H1 (cell line): ENCODE data around the gene FBN1. TPM values are rescaled to one million over a fixed set of nuclear protein-coding genes. Genes with fewer than 3 reads are reported as not detected.
A peak's percentile ranks its signal among the peaks of the same experiment; 100 is the strongest.

ENCODE experiments used
- CTCF ChIA-PET: fragments of 300-600 bp; sonication (Branson Sonifier 250); formaldehyde crosslinking; loops from one replicate; lab custom pipeline; 2021; ENCODE audit not compliant: partially characterized antibody; lab: Charles Lee
- POLR2A ChIA-PET: fragments of 300-600 bp; sonication (Branson Sonifier 250); formaldehyde crosslinking; loops from one replicate; lab custom pipeline; 2021; ENCODE audit warnings: inconsistent platforms; ENCODE audit not compliant: partially characterized antibody; lab: Charles Lee
- DNase-seq, 2 experiments: peaks; one replicate each; pipeline versions ENCODE4 v3.0.0 to v3.0.0-alpha.2; 2010 to 2022; ENCODE audit warnings: low spot score in 2 of 2, low read depth in 1 of 2, mixed read lengths in 1 of 2
- FAIRE-seq: peaks from 2 replicates; lab custom pipeline; 2011; peaks lifted over from hg19 to GRCh38; lab: Jason Lieb, UNC
- H2AFZ ChIP-seq: 2 replicates; pipeline ENCODE4 v1.8.1; 2012; ENCODE audit warnings: low read length, inconsistent platforms
- H2AK5ac ChIP-seq: 2 replicates; pipeline ENCODE4 v1.6.1; 2013; ENCODE audit warnings: low read depth, low read length
- H2BK120ac ChIP-seq: replicated peaks from 2 replicates; pipeline ENCODE3; 2013; ENCODE audit warnings: low read depth, low read length, inconsistent platforms
- H2BK12ac ChIP-seq: 2 replicates; pipeline ENCODE4 v1.6.1; 2013; ENCODE audit warnings: low read depth, low read length
- H2BK15ac ChIP-seq: 2 replicates; pipeline ENCODE4 v1.6.1; 2013; ENCODE audit warnings: low read length
- H2BK20ac ChIP-seq: 2 replicates; pipeline ENCODE4 v1.6.1; 2013; ENCODE audit warnings: low read length
- H2BK5ac ChIP-seq: 2 replicates; pipeline ENCODE4 v1.6.1; 2013; ENCODE audit warnings: low read depth, low read length
- H3K14ac ChIP-seq: 2 replicates; pipeline ENCODE4 v1.6.1; 2013; ENCODE audit warnings: inconsistent platforms; ENCODE audit not compliant: insufficient read length
- H3K18ac ChIP-seq: 2 replicates; pipeline ENCODE4 v1.6.1; 2013; ENCODE audit warnings: low read length; ENCODE audit errors: extremely low read depth
- H3K23ac ChIP-seq: 2 replicates; pipeline ENCODE4 v1.6.1; 2013; ENCODE audit warnings: inconsistent platforms; ENCODE audit not compliant: insufficient read length
- H3K23me2 ChIP-seq: 2 replicates; pipeline ENCODE4 v1.6.1; 2013; ENCODE audit warnings: low read depth, low read length
- H3K27ac ChIP-seq: 2 replicates; pipeline ENCODE4 v1.6.1; 2011; ENCODE audit warnings: low read depth, low read length, inconsistent platforms
- H3K27me3 ChIP-seq, 4 experiments: replicated peaks in 1 of 4; 1 replicate in 1 of 4; 2 replicates in 3 of 4; pipeline versions ENCODE4 v1.6.1 to v1.8.1; 2011 to 2013; ENCODE audit warnings: low read length in 3 of 4, mild to moderate bottlenecking in 3 of 4, inconsistent platforms in 2 of 4, mixed read lengths in 2 of 4, moderate library complexity in 1 of 4; ENCODE audit not compliant: control insufficient read depth in 3 of 4, insufficient read depth in 3 of 4; ENCODE audit errors: extremely low read depth in 1 of 4
- H3K36me3 ChIP-seq, 4 experiments: 2 replicates each; pipeline versions ENCODE4 v1.6.1 to v1.8.1; 2011 to 2013; ENCODE audit warnings: mild to moderate bottlenecking in 4 of 4, low read length in 3 of 4, moderate library complexity in 2 of 4, control low read depth in 1 of 4, inconsistent platforms in 1 of 4; ENCODE audit not compliant: insufficient read depth in 4 of 4, control insufficient read depth in 2 of 4
- H3K4ac ChIP-seq: replicated peaks from 2 replicates; pipeline ENCODE3; 2013; ENCODE audit warnings: low read length, low read depth, mixed read lengths, inconsistent platforms; ENCODE audit not compliant: insufficient read length
- H3K4me1 ChIP-seq, 4 experiments: replicated peaks in 1 of 4; 1 replicate in 1 of 4; 2 replicates in 3 of 4; pipeline versions ENCODE4 v1.6.1 to v1.8.1; 2011 to 2013; ENCODE audit warnings: low read length in 3 of 4, inconsistent platforms in 2 of 4, mixed read lengths in 1 of 4; ENCODE audit not compliant: insufficient read depth in 4 of 4, control insufficient read depth in 3 of 4
- H3K4me2 ChIP-seq, 2 experiments: 2 replicates each; pipeline versions ENCODE4 v1.6.1 to v1.8.1; 2011 to 2013; ENCODE audit warnings: low read depth in 2 of 2, low read length in 2 of 2, control low read depth in 1 of 2, inconsistent platforms in 1 of 2, mild to moderate bottlenecking in 1 of 2; ENCODE audit not compliant: insufficient read depth in 1 of 2
- H3K4me3 ChIP-seq, 4 experiments: fragments of 200-600, 300-600 bp in 1 of 4; sonication (generic), shearing (Covaris generic), sonication (Bioruptor Twin) in 1 of 4; 2 replicates each; pipeline versions ENCODE4 v1.5.1 to v1.8.1; 2011 to 2016; ENCODE audit warnings: low read length in 4 of 4, low read depth in 3 of 4, control low read depth in 2 of 4, inconsistent platforms in 2 of 4, mild to moderate bottlenecking in 2 of 4, mixed read lengths in 1 of 4, moderate library complexity in 1 of 4; ENCODE audit not compliant: insufficient read depth in 2 of 4; ENCODE audit errors: extremely low read depth in 1 of 4
- H3K56ac ChIP-seq: replicated peaks from 2 replicates; pipeline ENCODE3; 2013; ENCODE audit warnings: low read depth, mild to moderate bottlenecking, mixed read lengths, low read length, inconsistent platforms; ENCODE audit not compliant: insufficient read length
- H3K79me1 ChIP-seq: 2 replicates; pipeline ENCODE4 v1.6.1; 2013; ENCODE audit warnings: low read depth, low read length, control low read depth
- H3K79me2 ChIP-seq, 2 experiments: 2 replicates each; pipeline versions ENCODE4 v1.6.1 to v1.8.1; 2012 to 2013; ENCODE audit warnings: low read length in 2 of 2, mild to moderate bottlenecking in 2 of 2, inconsistent platforms in 1 of 2; ENCODE audit not compliant: insufficient read depth in 2 of 2, control insufficient read depth in 1 of 2
- H3K9ac ChIP-seq, 4 experiments: replicated peaks in 1 of 4; 1 replicate in 1 of 4; 2 replicates in 3 of 4; pipeline versions ENCODE4 v1.6.1 to v1.8.1; 2011 to 2013; ENCODE audit warnings: low read depth in 3 of 4, low read length in 3 of 4, control low read depth in 2 of 4, mild to moderate bottlenecking in 2 of 4, moderate library complexity in 2 of 4, inconsistent platforms in 1 of 4; ENCODE audit errors: extremely low read depth in 1 of 4
- H3K9me3 ChIP-seq, 2 experiments: 2 replicates each; pipeline versions ENCODE4 v1.6.1 to v1.8.1; 2012 to 2013; ENCODE audit warnings: mild to moderate bottlenecking in 2 of 2, moderate library complexity in 2 of 2, control low read depth in 1 of 2, inconsistent platforms in 1 of 2, low read depth in 1 of 2, low read length in 1 of 2, mixed read lengths in 1 of 2; ENCODE audit not compliant: insufficient read depth in 2 of 2
- H4K20me1 ChIP-seq, 2 experiments: replicated peaks in 1 of 2; 2 replicates each; pipeline versions ENCODE3 to v1.8.1; 2011 to 2013; ENCODE audit warnings: inconsistent platforms in 2 of 2, low read length in 2 of 2, mild to moderate bottlenecking in 1 of 2; ENCODE audit not compliant: insufficient read depth in 2 of 2, control insufficient read depth in 1 of 2
- H4K5ac ChIP-seq: 2 replicates; pipeline ENCODE4 v1.6.1; 2013; ENCODE audit warnings: low read length, low read depth, mixed read lengths, inconsistent platforms; ENCODE audit not compliant: insufficient read length
- H4K8ac ChIP-seq: 2 replicates; pipeline ENCODE4 v1.8.0; 2013; ENCODE audit warnings: mild to moderate bottlenecking, moderate library complexity, low read length, inconsistent platforms; ENCODE audit not compliant: insufficient read depth; ENCODE audit errors: extremely low read depth
- H4K91ac ChIP-seq: replicated peaks from 2 replicates; pipeline ENCODE3; 2013; ENCODE audit warnings: low read length, mixed read lengths, inconsistent platforms; ENCODE audit not compliant: insufficient read length
- BACH1 ChIP-seq: IDR thresholded peaks from 2 replicates; pipeline ENCODE4 v1.6.1; 2012; ENCODE audit warnings: low read length, improper control_type of control experiment
- CTCF ChIP-seq, 3 experiments: IDR thresholded peaks; 1 replicate in 2 of 3; 2 replicates in 1 of 3; pipeline versions ENCODE4 v1.5.1 to v1.6.1; 2011; ENCODE audit warnings: low read length in 3 of 3, mild to moderate bottlenecking in 3 of 3, inconsistent platforms in 2 of 3, low read depth in 1 of 3, moderate library complexity in 1 of 3; ENCODE audit not compliant: insufficient read depth in 1 of 3; ENCODE audit errors: control extremely low read depth in 1 of 3
- EZH2 ChIP-seq: fragments of 200-600 bp; sonication (generic); IDR thresholded peaks from 2 replicates; pipeline ENCODE4 v1.7.1; 2012; ENCODE audit warnings: low read depth, mild to moderate bottlenecking, moderate library complexity, low read length, inconsistent platforms; ENCODE audit not compliant: severe bottlenecking
- KDM5A ChIP-seq: fragments of 200-600 bp; IDR thresholded peaks from 2 replicates; pipeline ENCODE4 v1.7.1; 2012; ENCODE audit warnings: mild to moderate bottlenecking, low read length, inconsistent platforms, mixed read lengths
- RFX5 ChIP-seq: IDR thresholded peaks from 2 replicates; pipeline ENCODE4 v1.6.1; 2011; ENCODE audit warnings: low read depth, low read length, improper control_type of control experiment, borderline replicate concordance
- SAP30 ChIP-seq: fragments of 300-600 bp; sonication (generic); IDR thresholded peaks from 2 replicates; pipeline ENCODE4 v1.7.1; 2012; ENCODE audit warnings: low read length, moderate library complexity, mild to moderate bottlenecking, inconsistent platforms; ENCODE audit not compliant: insufficient read depth, insufficient replicate concordance
- WGBS, 2 experiments: shearing (Covaris generic) in 1 of 2; methylation state at CpG; one replicate each; pipeline versions ENCODE4 v1.1.6 to v1.1.7; 2013 to 2015; ENCODE audit warnings: low lambda C conversion rate in 2 of 2, mixed read lengths in 2 of 2, inconsistent platforms in 1 of 2, low coverage in 1 of 2, missing lambda C conversion rate in 1 of 2; ENCODE audit not compliant: insufficient replicate concordance in 2 of 2, insufficient coverage in 1 of 2, insufficient read length in 1 of 2; ENCODE audit errors: extremely low coverage in 1 of 2, missing lambda C conversion rate in 1 of 2; 5-methylcytosine and 5-hydroxymethylcytosine counted together
- polyA plus RNA-seq, 7 experiments: library from polyadenylated mRNA; depleted of rRNA in 3 of 7; stranded (reverse) in 5 of 7; unstranded in 2 of 7; fragments of >200 nt in 5 of 7; fragments of 200-250 nt in 2 of 7; gene quantifications; 1 replicate in 5 of 7; 2 replicates in 1 of 7; 4 replicates in 1 of 7; pipeline versions ENCODE4 v1.2.1 to v1.2.3, GENCODE V29; 2011 to 2013; ENCODE audit warnings: missing spikeins in 2 of 7, mixed read lengths in 2 of 7
- total RNA-seq: library from RNA; stranded (reverse); fragmentation: NEBNext Ultra II Directional; extraction: Animal tissue kit (Norgen Biotek cat#: 25700); gene quantifications from 2 replicates; pipeline ENCODE4 v1.2.1, GENCODE V29; 2021

Gene FBN1
- total and polyA plus RNA-seq, 2 of the 8 experiments (the other 6 are each of a cell fraction or from before 2014, with no cell fraction given): 3.0 to 4.0 TPM

GRCh38 chr15:48557335-48557734 lies 88.2 kb downstream of the FBN1 start:
- Histone ChIP-seq H3K79me2 (no peaks in the 10 kb centered on the region), H3K4me2 (no peak overlapping the region), H2BK5ac (no peak overlapping the region), H2BK120ac (no peak overlapping the region), H4K91ac (no peak overlapping the region), H4K20me1 (no peaks in the 10 kb centered on the region), H2BK12ac (no peak overlapping the region), H2BK15ac (no peak overlapping the region), H3K4me3 (no peak overlapping the region), H4K8ac (no peak overlapping the region), H3K18ac (no peak overlapping the region), H3K9ac (no peak overlapping the region), H3K27me3 (no peaks in the 10 kb centered on the region), H2AK5ac (no peak overlapping the region), H3K56ac (no peak overlapping the region), H3K9me3 (no peaks in the 10 kb centered on the region), H2AFZ (no peak overlapping the region), H3K79me1 (no peaks in the 10 kb centered on the region), H3K4me1 (no peaks in the 10 kb centered on the region), H3K36me3 (no peaks in the 10 kb centered on the region), H2BK20ac (no peak overlapping the region), H3K23ac (no peak overlapping the region), H3K4ac (no peak overlapping the region), H4K5ac (no peak overlapping the region), H3K27ac (no peak overlapping the region), H3K14ac (no peak overlapping the region), H3K23me2 (no peaks in the 10 kb centered on the region)
- WGBS, 2 experiments: 89% methylated on average over 8 of the region's 8 CpGs; no CpG with 5 or more reads in 1 of the 2 experiments
- ChIA-PET CTCF (no interaction called here), POLR2A (no interaction called here)
- FAIRE-seq (no peak), DNase-seq (no peak)
- TF ChIP-seq BACH1 (no peak), CTCF (IDR thresholded peaks at IDR 0.05; ENCODE audit: control extremely low read depth in 1 of 3, insufficient read depth in 1 of 3, low read depth in 1 of 3, low read length in 3 of 3) (peak in 1 of 3 experiments; percentile 3; a peak in 1 of 4 replicates), EZH2 (no peak), RFX5 (no peak), KDM5A (no peak), SAP30 (no peak)
